ENCODE results near the gene YOD1.

The YOD1 gene

GRCh38 chr1:207024202-207025145 is 26.5 kb downstream of the YOD1 start:
- DNase-seq, result no peak

- DNase-seq, result no peak
These were observed 27.9 kb downstream of the YOD1 start for GRCh38 chr1:207022996-207023679.

DNA sequence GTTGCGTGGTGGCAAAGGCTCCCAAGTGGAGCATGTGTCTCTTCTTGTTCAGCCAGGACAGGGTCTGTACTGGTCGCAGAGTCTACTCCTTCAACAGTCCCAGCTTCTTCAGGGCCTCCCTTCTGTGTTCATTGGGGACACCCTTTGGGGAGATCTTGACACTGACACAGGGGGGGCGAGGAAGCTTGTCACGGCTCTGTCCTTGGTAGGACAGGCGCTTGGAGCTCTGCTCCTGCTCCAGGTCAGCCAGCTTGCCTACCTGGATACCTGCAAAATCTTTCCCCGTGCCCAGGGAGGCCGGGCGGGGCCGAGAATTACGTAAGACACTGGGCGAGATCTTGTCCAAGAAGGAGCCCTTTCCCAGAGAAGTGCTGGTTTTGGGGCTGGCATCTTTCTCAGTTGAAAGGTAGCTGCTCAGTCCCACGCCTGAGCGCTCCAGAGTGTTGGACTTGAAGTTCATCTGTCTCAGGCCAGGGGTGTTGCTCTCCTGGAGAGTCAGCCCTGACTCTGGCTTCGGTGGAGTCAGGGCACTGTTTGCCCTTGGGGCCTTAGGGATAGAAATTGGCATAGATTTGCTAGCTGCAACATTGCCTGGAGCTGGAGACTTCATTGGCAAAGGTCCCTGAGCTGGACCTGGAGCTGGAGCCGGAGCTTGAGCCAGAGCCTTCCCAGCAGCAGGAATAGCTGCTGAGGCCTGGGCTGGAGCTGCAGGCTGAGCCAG is 29.0 kb downstream of the YOD1 start:
- no peak for DNase-seq

- no peak for DNase-seq
These were observed 29.7 kb downstream of the YOD1 start for GRCh38 chr1:207021139-207021861.

DNA sequence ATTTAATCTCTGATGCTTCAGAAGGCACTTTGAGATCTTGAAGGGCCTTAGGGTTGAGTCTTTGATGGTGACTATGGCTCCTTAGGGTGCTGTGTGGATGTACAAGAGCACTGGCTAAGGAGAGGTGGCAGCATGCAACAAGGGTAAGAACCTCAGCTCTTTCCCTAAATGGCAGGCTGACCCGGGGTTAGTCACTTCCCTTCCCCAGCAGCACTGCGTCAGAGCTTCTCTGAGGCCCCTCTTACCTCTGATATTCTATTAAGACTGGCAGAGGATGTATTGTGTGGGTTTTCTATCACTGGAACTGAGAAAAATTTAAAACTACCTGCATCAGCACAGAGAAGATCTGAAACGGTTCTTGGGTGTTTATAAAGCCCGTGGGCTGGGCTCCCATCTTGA is 30.3 kb downstream of the YOD1 start:
- no peak for DNase-seq

- DNase-seq, result no peak
These were observed 30.8 kb downstream of the YOD1 start for GRCh38 chr1:207020065-207020708.

GRCh38 chr1:207019661-207020060 is 31.3 kb downstream of the YOD1 start:
- no peak for DNase-seq

DNA sequence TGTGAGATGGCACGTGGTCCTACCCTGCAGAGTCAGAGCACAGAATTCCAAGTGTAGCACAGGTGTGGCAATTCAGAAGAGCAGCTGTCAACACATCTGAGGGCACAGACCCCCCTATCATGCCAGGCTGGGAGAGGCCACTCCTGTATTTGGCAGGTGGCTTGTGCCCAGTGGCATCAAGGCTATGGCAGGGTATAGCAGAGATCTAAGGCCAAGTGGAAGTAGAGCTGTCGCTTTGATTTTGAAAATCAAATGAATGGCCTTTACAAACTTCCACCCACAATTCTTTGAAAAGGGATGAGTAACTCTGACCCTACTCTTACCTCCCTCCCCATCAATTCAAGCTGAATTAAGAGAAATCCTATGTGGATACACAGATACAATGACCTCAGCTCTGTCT is 31.8 kb downstream of the YOD1 start:
- no peak for DNase-seq

- DNase-seq, result no peak
These were observed 32.3 kb downstream of the YOD1 start for GRCh38 chr1:207018707-207019106.

DNA sequence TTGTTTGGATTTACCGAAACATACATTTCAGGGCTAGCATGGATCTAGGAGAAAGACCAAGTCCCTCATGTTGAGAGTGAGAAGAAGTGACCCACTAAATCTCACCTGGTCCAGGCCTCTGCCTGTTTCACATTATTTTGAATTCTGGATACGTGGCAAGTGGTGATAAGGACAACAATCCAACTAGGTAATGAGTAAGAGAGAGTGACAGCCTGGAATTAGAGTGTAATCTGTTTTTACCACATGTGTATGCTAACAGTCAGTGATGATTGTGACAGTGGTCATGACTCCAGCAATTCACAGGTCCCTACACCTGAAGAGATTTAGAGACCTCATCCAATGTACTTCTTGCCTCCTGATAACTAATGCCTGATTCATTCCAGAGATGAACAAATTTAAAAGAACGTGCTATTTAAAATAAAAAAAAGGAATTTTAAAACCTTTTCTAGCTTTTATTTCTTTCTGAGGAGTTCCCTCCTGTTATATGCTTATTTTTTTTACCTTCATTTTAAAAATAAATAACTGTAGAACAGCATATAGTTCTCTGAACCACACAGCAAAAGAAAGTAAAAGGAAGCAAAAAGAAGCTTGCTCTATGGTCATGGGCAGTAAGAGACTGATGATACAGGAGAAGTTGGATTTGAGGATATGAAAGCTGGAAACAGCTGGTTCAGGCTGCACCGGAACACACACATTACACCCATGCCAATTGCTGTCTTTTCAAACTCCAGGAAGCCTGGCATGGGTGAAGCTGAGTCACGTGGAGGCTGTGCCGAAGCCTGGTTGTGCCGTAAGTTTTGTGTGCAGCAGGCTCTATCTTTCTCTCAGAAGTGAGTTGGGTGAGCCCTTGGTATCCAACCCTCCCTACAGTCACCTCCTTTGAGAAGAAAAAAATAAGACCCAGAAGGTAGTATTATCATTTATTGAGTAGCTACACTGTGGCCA is 33.1 kb downstream of the YOD1 start:
- no peak for DNase-seq

DNA sequence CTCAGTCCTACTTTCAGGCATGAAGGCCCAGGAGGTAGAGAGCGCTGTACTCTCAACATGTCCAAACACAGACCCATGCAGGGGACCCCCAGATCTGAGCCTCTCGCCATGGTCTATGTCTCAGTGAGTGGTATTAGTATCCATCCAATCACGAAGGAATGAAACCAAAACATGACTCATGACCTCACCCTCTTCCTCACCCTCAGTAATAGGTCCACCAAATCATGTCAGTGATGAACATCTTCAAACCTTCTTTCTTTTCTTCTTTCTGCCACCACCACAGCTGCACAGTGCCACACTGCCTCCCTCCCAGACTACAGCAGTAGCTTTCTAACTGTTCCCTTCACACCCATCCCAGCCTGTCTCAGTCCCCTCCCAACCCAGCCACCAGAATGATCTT is 35.2 kb downstream of the YOD1 start:
- DNase-seq, result no peak

GRCh38 chr1:207014728-207015127 is 36.3 kb downstream of the YOD1 start:
- no peak for DNase-seq

GRCh38 chr1:207013321-207014085 is 37.5 kb downstream of the YOD1 start:
- no peak for DNase-seq

DNA sequence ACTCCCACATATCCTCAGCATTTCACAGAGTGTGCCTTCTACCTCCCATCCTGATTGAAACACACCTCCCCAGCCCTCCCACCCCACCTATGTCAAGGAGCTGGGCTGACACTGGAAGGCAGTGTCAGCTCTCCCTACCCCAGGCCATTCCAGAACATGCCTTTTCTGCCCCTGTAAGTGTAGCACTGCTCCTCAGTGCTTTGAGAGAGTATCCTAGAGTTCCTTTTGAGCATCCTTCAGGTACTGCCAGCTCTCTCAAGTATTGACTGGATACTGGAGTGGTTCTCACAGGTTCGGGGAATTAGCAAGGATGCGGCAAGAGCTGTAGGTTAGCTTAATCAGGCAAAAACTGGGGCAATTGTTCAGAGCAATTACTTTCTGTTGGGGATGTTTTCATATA is 40.3 kb downstream of the YOD1 start:
- no peak for DNase-seq

DNA sequence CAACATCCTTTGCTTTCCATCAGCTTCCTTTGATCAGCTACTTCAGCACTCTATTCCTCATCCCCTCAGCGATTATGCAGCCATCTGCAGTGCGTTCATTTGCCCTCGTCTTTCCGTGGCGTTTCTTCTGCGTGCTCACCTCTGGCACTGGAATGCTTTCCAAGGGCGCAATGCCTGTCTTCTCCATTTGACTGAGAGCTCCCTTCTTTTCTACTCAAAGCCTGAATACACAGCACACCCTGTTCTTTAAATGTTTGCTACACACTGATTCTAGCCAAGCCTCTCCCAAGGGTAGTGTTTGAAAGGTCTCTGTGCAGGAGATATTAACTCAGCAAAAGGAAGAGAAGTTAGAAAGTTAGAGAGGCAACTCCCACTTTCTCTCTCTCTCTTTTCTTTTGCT is 41.1 kb downstream of the YOD1 start:
- DNase-seq, result no peak

DNA sequence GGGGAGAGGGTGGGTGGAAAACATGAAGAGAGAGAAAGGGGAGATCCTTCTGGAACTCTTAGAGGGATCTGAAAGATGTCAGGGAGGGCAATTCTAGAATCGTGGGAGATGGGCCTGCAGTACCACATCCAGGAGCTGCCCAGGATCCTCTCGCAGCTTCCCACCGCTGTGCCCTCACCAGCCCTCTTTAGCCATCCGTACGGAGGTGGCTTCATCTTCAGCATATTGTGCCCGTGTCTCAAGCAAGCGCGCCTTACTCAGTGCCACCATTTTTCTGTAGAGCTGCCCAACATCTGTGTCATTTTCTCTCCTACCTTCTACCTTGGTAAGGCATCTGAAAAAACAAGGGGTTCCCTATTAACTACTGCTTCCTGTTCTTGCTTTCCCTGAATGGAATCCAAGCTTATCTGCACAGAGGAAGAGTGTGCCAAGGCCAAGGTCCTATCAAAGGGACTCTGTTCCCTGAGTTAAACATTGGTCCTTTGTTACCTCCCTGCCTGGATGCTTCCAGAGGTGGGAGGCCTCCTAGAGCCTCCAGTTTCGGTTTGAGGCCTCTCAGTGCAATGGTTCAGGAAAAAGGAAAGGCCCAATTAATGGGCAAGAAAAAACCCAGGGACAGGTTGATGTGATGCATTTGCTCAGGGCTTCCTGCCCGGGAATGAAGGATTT is 41.7 kb downstream of the YOD1 start:
- DNase-seq, result no peak

DNA sequence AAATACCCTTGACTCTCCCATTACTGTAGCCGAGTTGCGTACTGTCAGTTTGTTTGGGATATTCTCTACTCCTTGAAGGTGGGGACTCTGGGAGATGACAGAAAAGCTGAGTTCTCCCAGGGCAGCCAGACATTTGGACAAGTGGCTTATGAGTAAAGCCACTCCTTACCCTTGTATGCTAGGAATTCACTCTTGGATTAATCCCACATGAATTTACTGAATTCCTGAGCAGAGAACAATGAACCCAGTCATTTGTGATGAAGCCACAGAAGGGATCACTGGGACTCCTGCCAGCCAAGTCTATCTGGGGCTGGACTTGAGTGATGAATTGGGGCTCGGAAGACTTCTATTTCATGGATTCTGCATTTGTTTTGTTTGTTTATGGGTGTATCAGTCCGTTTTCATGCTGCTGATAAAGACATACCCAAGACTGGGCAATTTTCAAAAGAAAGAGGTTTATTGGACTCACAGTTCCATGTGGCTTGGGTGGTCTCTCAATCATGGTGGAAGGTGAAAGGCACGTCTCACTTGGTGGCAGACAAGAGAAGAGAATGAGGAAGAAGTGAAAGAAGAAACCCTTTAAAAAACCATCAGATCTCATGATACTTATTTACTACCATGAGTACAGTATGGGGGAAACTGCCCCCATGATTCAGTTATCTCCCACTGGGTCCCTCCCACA is 43.5 kb downstream of the YOD1 start:
- no peak for DNase-seq

DNA sequence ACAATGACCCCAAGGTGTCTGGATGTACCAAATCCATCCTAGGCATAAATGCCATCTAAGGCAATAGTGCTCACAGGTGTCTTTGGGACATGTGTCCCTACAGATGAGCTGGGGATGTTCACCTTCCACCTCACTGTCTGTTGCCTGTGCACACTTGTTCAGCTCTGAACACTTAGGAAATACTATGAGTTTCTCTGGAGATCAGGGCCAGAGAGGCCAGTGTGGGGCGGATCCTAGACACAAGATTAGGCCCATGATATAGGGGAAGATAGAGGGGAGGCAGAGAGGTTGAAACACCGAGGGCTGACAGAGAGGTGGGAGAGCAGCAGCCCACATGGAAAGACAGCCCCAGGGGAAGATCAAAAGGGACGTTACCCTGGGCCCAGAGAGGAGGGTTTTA is 44.1 kb downstream of the YOD1 start:
- no peak for DNase-seq

- no peak for DNase-seq
These were observed 44.9 kb downstream of the YOD1 start for GRCh38 chr1:207006083-207006482.
